PFSK-1 (cell line): ENCODE results near the gene PLCD4.

Experiments
- FOXP2 ChIP-seq: optimal IDR thresholded peaks from 2 replicates; pipeline ENCODE3; 2011; ENCODE audit warnings: borderline replicate concordance, control low read depth, inconsistent platforms; ENCODE audit not compliant: insufficient read depth; ENCODE audit errors: extremely low read length, extremely low read depth
- POLR2AphosphoS5 ChIP-seq: IDR thresholded peaks from 2 replicates; pipeline ENCODE4 v1.6.1; 2012; ENCODE audit warnings: low read depth, mild to moderate bottlenecking, control low read depth, low read length, moderate library complexity
- REST ChIP-seq, 2 experiments: IDR thresholded peaks; 2 replicates each; pipeline versions ENCODE4 v1.6.1 to v1.8.0; 2011 to 2012; ENCODE audit warnings: low read depth in 2 of 2, low read length in 2 of 2, control low read depth in 1 of 2, inconsistent platforms in 1 of 2, mild to moderate bottlenecking in 1 of 2, moderate library complexity in 1 of 2; ENCODE audit not compliant: insufficient read depth in 1 of 2
- SIN3A ChIP-seq: IDR thresholded peaks from 2 replicates; pipeline ENCODE4 v1.6.1; 2012; ENCODE audit warnings: mild to moderate bottlenecking, low read length, moderate library complexity, borderline replicate concordance; ENCODE audit not compliant: insufficient read depth
- TAF1 ChIP-seq: IDR thresholded peaks from 2 replicates; pipeline ENCODE4 v1.6.1; 2012; ENCODE audit warnings: low read length, control low read depth, borderline replicate concordance; ENCODE audit not compliant: insufficient read depth

Gene PLCD4

GRCh38 chr2:218680061-218680460 is 72.4 kb downstream of the PLCD4 start:
- TF ChIP-seq POLR2AphosphoS5 (no peak), REST (IDR thresholded peaks at IDR 0.05; ENCODE audit: insufficient read depth in 1 of 2, low read depth in 2 of 2, low read length in 2 of 2) (no peak), FOXP2 (no peak), SIN3A (no peak), TAF1 (no peak)
